KOPT-K1 (cell line): ENCODE results near the gene FUCA1.
"Not testable (repeated sequence)": the region's sequence is repeated elsewhere in the genome, so short reads cannot be mapped to it uniquely, and the experiment has no call there.

Experiments used
- H3K27ac ChIP-seq: fragments of 200-600 bp; sonication (generic); 2 replicates; pipeline ENCODE4 v1.5.1; 2016; ENCODE audit warnings: antibody characterized with exemption, mild to moderate bottlenecking, low read depth, low read length; ENCODE audit not compliant: poor library complexity, severe bottlenecking
- H3K36me3 ChIP-seq: fragments of 200-600 bp; sonication (generic); 2 replicates; pipeline ENCODE4 v1.5.1; 2017; ENCODE audit warnings: antibody characterized with exemption, mild to moderate bottlenecking, low read length, moderate library complexity; ENCODE audit not compliant: insufficient read depth
- H3K9me3 ChIP-seq: fragments of 200-600 bp; sonication (generic); 2 replicates; pipeline ENCODE4 v1.5.1; 2017; ENCODE audit warnings: antibody characterized with exemption, low read length, mild to moderate bottlenecking; ENCODE audit not compliant: insufficient read depth, poor library complexity, severe bottlenecking

FUCA1 gene

GRCh38 chr1:23868557-23869016 is 497 bp upstream of the FUCA1 start:
- Histone ChIP-seq H3K36me3 (no peaks in the 10 kb centered on the region), H3K9me3 (no peaks in the 10 kb centered on the region), H3K27ac (no peak overlapping the region)

GRCh38 chr1:23867542-23867894 is 572 bp downstream of the FUCA1 start:
- peaks cover 5% of the 10 kb centered on the region; the same call in 1 of the 2 replicates for H3K36me3 ChIP-seq
- peak overlapping the region; percentile 16 for H3K27ac ChIP-seq
- H3K9me3 ChIP-seq, result no peaks in the 10 kb centered on the region

- no peak overlapping the region for H3K27ac ChIP-seq
- peaks cover 5% of the 10 kb centered on the region; the same call in 1 of the 2 replicates for H3K36me3 ChIP-seq
- H3K9me3 ChIP-seq, result no peaks in the 10 kb centered on the region
These were observed 2.6 kb downstream of the FUCA1 start for GRCh38 chr1:23865543-23865930.

GRCh38 chr1:23864801-23865542 is 3.1 kb downstream of the FUCA1 start:
- no peaks in the 10 kb centered on the region for H3K9me3 ChIP-seq
- H3K27ac ChIP-seq, result no peak overlapping the region
- peaks cover 5% of the 10 kb centered on the region; the same call in 1 of the 2 replicates for H3K36me3 ChIP-seq

GRCh38 chr1:23862640-23863039 is 5.5 kb downstream of the FUCA1 start:
- H3K27ac ChIP-seq, result no peak overlapping the region
- no peaks in the 10 kb centered on the region for H3K9me3 ChIP-seq
- H3K36me3 ChIP-seq, result peaks cover 5% of the 10 kb centered on the region; the same call in 1 of the 2 replicates

- H3K36me3 ChIP-seq, result no peaks in the 10 kb centered on the region
- H3K27ac ChIP-seq, result no peak overlapping the region
- no peaks in the 10 kb centered on the region for H3K9me3 ChIP-seq
These were observed 13.5 kb downstream of the FUCA1 start for GRCh38 chr1:23854568-23854967.

- H3K9me3 ChIP-seq, H3K27ac ChIP-seq, H3K36me3 ChIP-seq: not testable (repeated sequence)
These were observed 15.0 kb downstream of the FUCA1 start for GRCh38 chr1:23853124-23853523.

- H3K27ac ChIP-seq, result not testable (repeated sequence)
- Histone ChIP-seq H3K36me3 (peaks cover 19% of the 10 kb centered on the region; the same call in 1 of the 2 replicates), H3K9me3 (peaks cover 15% of the 10 kb centered on the region)
These were observed 16.7 kb downstream of the FUCA1 start for GRCh38 chr1:23851406-23851805.

GRCh38 chr1:23848673-23849616 is 19.1 kb downstream of the FUCA1 start:
- Histone ChIP-seq H3K36me3 (peaks cover 25% of the 10 kb centered on the region; the same call in 1 of the 2 replicates), H3K27ac (no peak overlapping the region), H3K9me3 (peaks cover 15% of the 10 kb centered on the region)

- Histone ChIP-seq H3K36me3 (peaks cover 25% of the 10 kb centered on the region; the same call in 1 of the 2 replicates), H3K9me3 (peaks cover 15% of the 10 kb centered on the region)
- not testable (repeated sequence) for H3K27ac ChIP-seq
These were observed 20.5 kb downstream of the FUCA1 start for GRCh38 chr1:23847482-23848095.

- Histone ChIP-seq H3K27ac (no peak overlapping the region), H3K36me3 (peaks cover 25% of the 10 kb centered on the region; the same call in 1 of the 2 replicates), H3K9me3 (peaks cover 15% of the 10 kb centered on the region)
These were observed 22.9 kb downstream of the FUCA1 start for GRCh38 chr1:23845163-23845562.

- peaks cover 15% of the 10 kb centered on the region for H3K9me3 ChIP-seq
- H3K27ac ChIP-seq, result no peak overlapping the region
- peaks cover 25% of the 10 kb centered on the region; the same call in 1 of the 2 replicates for H3K36me3 ChIP-seq
These were observed 24.4 kb downstream of the FUCA1 start for GRCh38 chr1:23843644-23844043.

GRCh38 chr1:23838401-23838866 is 29.7 kb downstream of the FUCA1 start:
- Histone ChIP-seq H3K9me3 (no peaks in the 10 kb centered on the region), H3K27ac (no peak overlapping the region), H3K36me3 (no peaks in the 10 kb centered on the region)

GRCh38 chr1:23837908-23838307 is 30.2 kb downstream of the FUCA1 start:
- no peaks in the 10 kb centered on the region for H3K36me3 ChIP-seq
- no peaks in the 10 kb centered on the region for H3K9me3 ChIP-seq
- H3K27ac ChIP-seq, result no peak overlapping the region

- Histone ChIP-seq H3K9me3 (no peaks in the 10 kb centered on the region), H3K36me3 (no peaks in the 10 kb centered on the region), H3K27ac (no peak overlapping the region)
These were observed 32.1 kb downstream of the FUCA1 start for GRCh38 chr1:23836037-23836436.
